NB4 (cell line): Measurements from ENCODE around the gene L3MBTL4.

Experiments used
- DNase-seq: peaks from one replicate; pipeline ENCODE4 v3.0.0; 2010; ENCODE audit warnings: low read depth
- H3K4me3 ChIP-seq: one replicate; pipeline ENCODE4 v1.5.1; 2011; ENCODE audit warnings: mild to moderate bottlenecking, low read depth, low read length, moderate library complexity
- CTCF ChIP-seq: IDR thresholded peaks from one replicate; pipeline ENCODE4 v1.5.1; 2012; ENCODE audit warnings: low read depth, low read length
- MAX ChIP-seq: IDR thresholded peaks from 2 replicates; pipeline ENCODE4 v1.6.1; 2011; ENCODE audit warnings: low read depth, low read length
- MYC ChIP-seq: IDR thresholded peaks from 2 replicates; pipeline ENCODE4 v1.6.1; 2011; ENCODE audit warnings: low read depth, low read length
- POLR2A ChIP-seq: IDR thresholded peaks from 2 replicates; pipeline ENCODE4 v1.6.1; 2011; ENCODE audit warnings: mild to moderate bottlenecking; ENCODE audit not compliant: insufficient read length; ENCODE audit errors: extremely low read depth

L3MBTL4 gene

GRCh38 chr18:6249170-6249569 is 165.5 kb downstream of the L3MBTL4 start:
- TF ChIP-seq POLR2A, result no peak
- TF ChIP-seq MAX, result no peak
- TF ChIP-seq MYC, result no peak
- TF ChIP-seq CTCF, result no peak
- H3K4me3 ChIP-seq, result no peak overlapping the region
- no peak for DNase-seq

- no peak for DNase-seq
- no peak for TF ChIP-seq MAX
- TF ChIP-seq POLR2A, result no peak
- no peak for TF ChIP-seq CTCF
- TF ChIP-seq MYC, result no peak
- no peak overlapping the region for H3K4me3 ChIP-seq
Measured at GRCh38 chr18:6248017-6248416, 166.7 kb downstream of the L3MBTL4 start.

GRCh38 chr18:6242004-6242403 is 172.7 kb downstream of the L3MBTL4 start:
- H3K4me3 ChIP-seq, result no peak overlapping the region
- TF ChIP-seq CTCF, result no peak
- TF ChIP-seq MYC, result no peak
- TF ChIP-seq POLR2A, result no peak
- TF ChIP-seq MAX, result no peak
- no peak for DNase-seq

GRCh38 chr18:6239716-6240115 is 175.0 kb downstream of the L3MBTL4 start:
- no peak for TF ChIP-seq CTCF
- TF ChIP-seq POLR2A, result no peak
- no peak overlapping the region for H3K4me3 ChIP-seq
- no peak for DNase-seq

- H3K4me3 ChIP-seq, result no peak overlapping the region
- no peak for TF ChIP-seq CTCF
- no peak for TF ChIP-seq POLR2A
- TF ChIP-seq MAX, result no peak
- no peak for TF ChIP-seq MYC
- no peak for DNase-seq
Measured at GRCh38 chr18:6236258-6236657, 178.5 kb downstream of the L3MBTL4 start.

GRCh38 chr18:6222271-6222670 is 192.4 kb downstream of the L3MBTL4 start:
- no peak overlapping the region for H3K4me3 ChIP-seq
- TF ChIP-seq MYC, result no peak
- TF ChIP-seq POLR2A, result no peak
- TF ChIP-seq MAX, result no peak
- no peak for TF ChIP-seq CTCF
- no peak for DNase-seq
